ENCODE measurements around the gene CDK16.

The CDK16 gene

DNA sequence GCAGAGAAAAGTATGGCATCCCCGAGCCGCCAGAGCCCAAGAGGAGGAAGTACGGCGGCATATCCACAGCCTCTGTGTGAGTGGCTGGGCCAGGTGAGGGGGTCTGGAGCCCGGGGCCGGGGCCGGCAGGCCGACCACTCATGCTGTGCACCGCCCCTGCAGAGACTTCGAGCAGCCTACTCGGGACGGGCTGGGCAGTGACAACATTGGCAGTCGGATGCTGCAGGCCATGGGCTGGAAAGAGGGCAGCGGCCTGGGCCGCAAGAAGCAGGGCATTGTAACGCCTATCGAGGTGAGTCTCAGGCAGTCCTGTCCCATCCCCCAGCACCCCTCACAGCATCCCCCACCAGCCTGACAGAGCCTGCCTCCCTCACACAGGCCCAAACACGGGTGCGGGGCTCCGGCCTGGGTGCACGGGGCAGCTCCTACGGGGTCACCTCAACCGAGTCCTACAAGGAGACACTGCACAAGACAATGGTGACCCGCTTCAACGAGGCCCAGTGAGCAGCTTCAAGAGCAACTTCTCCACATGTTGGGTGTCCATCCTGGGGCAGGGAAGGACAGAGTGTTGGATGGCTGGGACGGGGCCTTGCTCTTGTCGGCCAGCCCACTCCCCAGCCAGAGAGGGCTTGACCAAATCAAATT, 32.3 kb upstream of the CDK16 start:
- no peak for DNase-seq (ENCODE audit: low read depth in 2 of 2)

- DNase-seq (ENCODE audit: low read depth in 2 of 2) = no peak
Observed at GRCh38 chrX:47187106-47187677, 31.3 kb upstream of the CDK16 start.

DNA sequence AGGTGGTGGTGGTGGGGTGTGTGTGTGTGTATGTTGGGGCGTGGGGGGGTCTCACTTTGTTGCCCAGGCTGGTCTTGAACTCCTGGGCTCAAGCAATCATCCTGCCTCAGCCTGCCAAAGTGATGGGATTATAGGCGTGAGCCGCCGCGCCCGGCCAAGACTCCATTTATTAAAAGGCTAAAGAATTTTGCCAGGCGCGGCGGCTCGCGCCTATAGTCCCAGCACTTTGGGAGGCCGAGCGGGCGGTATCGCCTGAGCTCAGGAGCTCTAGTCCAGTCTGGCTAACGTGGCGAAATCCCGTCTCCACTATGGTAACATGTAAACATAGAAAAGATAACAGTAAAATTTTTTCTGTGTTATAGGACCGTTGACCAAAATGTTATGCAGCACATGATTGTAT, 28.6 kb upstream of the CDK16 start:
- DNase-seq (ENCODE audit: low read depth in 2 of 2) = no peak

GRCh38 chrX:47190445-47191269, 27.8 kb upstream of the CDK16 start:
- peak; percentile 62 to 67 for DNase-seq (ENCODE audit: low read depth in 2 of 2)

GRCh38 chrX:47191331-47191730, 27.1 kb upstream of the CDK16 start:
- peak; percentile 25 to 37 for DNase-seq (ENCODE audit: low read depth in 2 of 2)

GRCh38 chrX:47191806-47192401, 26.6 kb upstream of the CDK16 start:
- no peak for DNase-seq (ENCODE audit: low read depth in 2 of 2)

GRCh38 chrX:47193475-47194193, 24.8 kb upstream of the CDK16 start, which contains the start of gene UBA1:
Gene UBA1 (plus strand): TSS chrX:47193829. CDS start chrX:47198803, 4,974 bp downstream.
- DNase-seq (ENCODE audit: low read depth in 2 of 2) = peak; percentile 73 to 97

DNA sequence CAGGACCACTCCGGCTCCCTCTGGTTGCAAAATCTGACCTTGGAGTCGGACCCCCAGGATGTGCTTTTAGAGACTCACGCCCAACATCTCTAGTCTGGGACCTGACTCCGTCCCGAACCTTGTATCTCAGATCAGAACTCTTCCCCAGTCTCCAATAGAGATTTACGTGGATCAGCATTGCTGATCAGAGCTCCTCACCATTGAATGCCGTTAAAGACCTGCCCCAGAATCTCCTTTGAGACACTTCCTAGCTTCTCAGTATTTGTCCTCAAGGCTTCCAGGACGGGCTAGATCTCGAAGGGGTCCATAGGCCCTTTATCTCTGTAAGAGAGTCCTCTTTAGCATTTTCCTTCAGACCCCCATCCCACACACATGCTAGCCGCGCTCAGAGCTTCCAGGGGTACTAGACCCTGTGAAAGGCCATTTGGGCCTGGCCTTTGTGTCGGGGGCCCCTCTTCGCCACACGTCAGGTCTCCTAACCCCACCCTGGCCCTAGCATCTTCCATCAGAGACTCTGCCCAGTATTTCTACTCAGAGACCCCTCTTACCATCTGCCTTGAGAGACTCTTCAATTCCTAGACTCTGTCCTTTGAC, 24.2 kb upstream of the CDK16 start:
- no peak for DNase-seq (ENCODE audit: low read depth in 2 of 2)

- DNase-seq (ENCODE audit: low read depth in 2 of 2) = no peak
Observed at GRCh38 chrX:47196098-47196497, 22.4 kb upstream of the CDK16 start.

GRCh38 chrX:47197526-47197925, 21.0 kb upstream of the CDK16 start:
- no peak for DNase-seq (ENCODE audit: low read depth in 2 of 2)

DNA sequence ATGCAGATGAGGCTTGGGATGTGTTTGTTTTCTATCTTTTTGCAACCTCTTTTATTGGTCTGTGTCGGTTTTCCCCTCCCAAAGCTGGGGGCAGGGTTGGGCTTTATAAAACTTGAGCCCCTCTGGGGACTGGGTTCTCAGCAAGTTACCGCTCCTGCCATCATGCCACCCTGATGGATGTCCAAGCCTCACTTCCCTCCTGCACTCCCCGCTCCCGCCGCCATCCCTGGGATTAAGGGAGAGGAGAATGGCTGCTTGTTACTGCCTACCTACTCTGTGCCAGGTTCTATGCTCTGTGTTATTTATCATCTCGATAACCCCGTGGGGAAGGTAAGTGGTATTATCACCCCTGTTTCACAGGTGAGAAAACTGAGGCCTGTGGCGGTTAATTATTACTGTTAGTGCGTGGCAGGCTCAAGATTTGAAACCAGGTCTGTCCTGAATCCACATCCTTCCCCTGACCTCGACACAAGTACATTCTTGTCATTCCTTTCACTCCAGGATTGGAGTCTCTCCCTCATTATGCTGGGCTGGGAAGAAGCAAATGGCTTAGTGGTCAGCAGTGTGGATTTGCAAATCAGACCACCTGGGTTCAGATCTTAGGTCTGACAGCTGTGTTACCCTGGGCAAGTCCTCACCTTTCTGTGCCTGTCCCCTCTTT, 20.3 kb upstream of the CDK16 start:
- DNase-seq (ENCODE audit: low read depth in 2 of 2) = no peak

- DNase-seq (ENCODE audit: low read depth in 2 of 2) = no peak
Observed at GRCh38 chrX:47198687-47199080, 19.8 kb upstream of the CDK16 start.

- DNase-seq (ENCODE audit: low read depth in 2 of 2) = no peak
Observed at GRCh38 chrX:47199286-47199685, 19.2 kb upstream of the CDK16 start.

GRCh38 chrX:47200385-47201150, 17.9 kb upstream of the CDK16 start:
- DNase-seq (ENCODE audit: low read depth in 2 of 2) = no peak

DNA sequence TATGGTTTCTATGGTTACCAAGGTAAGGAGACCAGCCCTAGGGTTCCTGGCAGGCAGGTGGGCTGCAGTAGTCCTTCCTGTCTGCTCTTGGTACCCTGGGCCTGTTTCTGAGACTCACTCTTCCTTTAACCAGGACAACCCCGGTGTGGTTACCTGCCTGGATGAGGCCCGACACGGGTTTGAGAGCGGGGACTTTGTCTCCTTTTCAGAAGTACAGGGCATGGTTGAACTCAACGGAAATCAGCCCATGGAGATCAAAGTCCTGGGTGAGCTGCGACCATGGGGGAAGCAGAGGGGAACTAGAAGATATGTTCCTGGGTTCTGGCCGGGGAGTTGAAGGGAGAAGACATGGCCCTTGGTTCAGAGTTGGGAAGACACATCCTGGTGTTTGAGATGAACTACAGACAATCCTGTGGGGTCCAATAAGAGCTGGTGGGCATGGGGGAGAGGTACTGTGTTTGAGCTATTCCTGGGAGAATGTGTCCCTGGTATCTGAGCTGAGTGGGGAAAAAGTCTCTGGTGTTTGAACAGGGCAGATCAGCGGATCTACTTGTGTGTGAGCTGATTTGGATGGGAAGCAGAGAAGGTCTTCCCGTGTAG, 17.0 kb upstream of the CDK16 start:
- no peak for DNase-seq (ENCODE audit: low read depth in 2 of 2)

GRCh38 chrX:47202316-47202715, 16.2 kb upstream of the CDK16 start:
- DNase-seq (ENCODE audit: low read depth in 2 of 2) = no peak

GRCh38 chrX:47202877-47203276, 15.6 kb upstream of the CDK16 start:
- DNase-seq (ENCODE audit: low read depth in 2 of 2) = no peak

GRCh38 chrX:47204970-47205369, 13.5 kb upstream of the CDK16 start:
- DNase-seq (ENCODE audit: low read depth in 2 of 2) = no peak

DNA sequence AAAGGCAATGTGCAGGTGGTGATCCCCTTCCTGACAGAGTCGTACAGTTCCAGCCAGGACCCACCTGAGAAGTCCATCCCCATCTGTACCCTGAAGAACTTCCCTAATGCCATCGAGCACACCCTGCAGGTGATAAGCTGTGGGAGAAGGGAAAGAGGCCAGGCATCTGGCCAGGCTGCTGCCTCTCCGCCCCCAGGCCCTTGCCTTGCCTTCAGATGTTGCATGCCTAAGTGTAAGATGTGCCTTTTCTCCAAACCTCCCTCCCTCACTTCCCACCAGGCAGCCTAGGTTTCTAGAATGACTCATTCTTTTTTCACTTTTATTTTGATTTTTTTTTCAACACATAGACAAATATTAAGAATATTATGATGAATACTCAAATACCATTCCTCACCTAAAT, 12.2 kb upstream of the CDK16 start:
- DNase-seq (ENCODE audit: low read depth in 2 of 2) = no peak

GRCh38 chrX:47208108-47208507, 10.4 kb upstream of the CDK16 start:
- DNase-seq (ENCODE audit: low read depth in 2 of 2) = no peak
